GM18873 (cell line): ENCODE results near the gene SSTR4.

Source experiments
- ATAC-seq: cut with Tn5 transposase; IDR thresholded peaks from one replicate; pipeline ENCODE4 v1.9.1; 2021; ENCODE audit warnings: mild to moderate bottlenecking, moderate library complexity, moderate number of reproducible peaks; ENCODE audit not compliant: unreplicated experiment, low FRiP score

Gene SSTR4

DNA sequence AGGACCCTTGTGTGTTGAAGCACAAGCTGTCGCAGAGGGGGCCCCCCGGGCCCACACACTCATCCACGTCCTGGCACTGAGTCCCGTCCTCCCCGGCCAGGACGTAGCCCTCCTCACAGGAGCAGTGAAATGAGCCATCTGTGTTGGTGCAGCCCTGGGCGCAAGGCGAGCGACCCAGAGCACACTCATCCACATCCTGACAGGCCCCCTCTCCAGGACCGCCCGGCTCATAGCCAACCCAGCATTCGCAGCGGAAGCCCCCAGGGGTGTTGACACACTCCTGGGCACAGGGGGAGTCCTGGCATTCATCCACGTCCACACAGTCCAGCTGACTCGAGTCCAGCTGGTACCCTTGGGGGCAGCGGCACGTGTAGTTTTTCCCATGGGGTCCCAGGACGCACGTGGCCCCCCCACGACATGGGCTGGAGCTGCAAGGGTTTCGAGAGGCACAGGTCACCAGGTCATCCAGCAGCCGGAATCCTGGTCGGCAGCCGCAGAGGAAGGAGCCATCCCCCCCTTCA, 49.8 kb downstream of the SSTR4 start:
- no peak for ATAC-seq

DNA sequence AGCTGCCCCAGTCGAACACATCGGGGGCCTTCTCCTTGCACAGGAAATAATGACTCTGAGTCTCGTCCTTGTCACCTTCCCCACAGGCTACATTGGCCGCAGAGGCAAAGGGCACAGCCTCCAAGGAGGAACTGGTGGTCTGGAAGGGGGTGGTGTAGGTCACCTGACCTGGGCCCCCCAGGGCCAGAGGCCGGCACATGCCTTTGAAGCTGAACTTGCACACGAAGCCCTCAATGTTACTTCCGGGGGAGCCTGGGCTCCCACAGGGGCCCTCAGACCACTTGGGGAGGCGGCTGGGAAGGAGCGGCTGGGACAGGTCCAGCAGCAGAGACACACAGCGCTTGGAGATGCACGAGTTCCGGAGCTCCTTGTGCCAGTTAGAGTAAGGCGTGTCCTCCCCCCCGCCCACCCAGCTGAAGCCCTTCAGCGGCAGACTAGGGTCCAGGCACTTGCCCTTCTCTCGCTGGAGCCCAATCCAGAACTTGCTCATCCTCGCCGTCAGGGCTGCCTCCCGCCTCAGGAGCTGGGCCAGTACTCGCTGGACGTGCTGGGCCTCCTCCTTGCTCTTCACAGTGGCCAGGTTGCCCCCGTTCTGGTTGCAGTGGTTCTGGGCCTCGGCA, 50.4 kb downstream of the SSTR4 start:
- no peak for ATAC-seq

DNA sequence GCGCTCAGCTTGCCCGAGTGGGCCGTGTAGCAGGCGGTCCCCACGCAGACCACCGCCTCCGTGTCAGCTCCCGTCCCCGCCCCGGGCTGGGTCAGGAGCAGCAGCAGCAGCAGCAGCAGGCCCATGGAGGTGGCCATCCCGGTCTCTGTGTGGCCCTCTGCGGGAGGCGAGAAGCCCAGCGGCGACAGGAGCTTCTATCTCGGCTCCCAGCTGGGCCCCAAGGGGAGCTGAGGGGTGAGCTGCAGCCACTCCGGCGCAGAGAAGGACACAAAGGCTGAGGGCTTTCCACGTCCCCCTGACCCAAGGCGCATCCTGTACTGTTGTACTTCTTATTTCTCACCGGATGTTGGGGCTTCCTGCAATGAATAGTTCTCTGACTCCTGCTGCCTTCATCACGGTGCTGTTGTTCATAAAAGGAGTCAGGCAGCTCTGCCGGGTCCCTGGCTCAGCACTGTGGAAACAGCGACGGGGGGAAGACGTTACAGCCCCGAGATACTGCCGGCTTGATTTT, 51.0 kb downstream of the SSTR4 start, which contains the start of gene CD93:
TSS of gene CD93 (minus strand) at position 269 of the 511 bp plus-strand sequence. CDS start at position 137, 132 bp downstream.
- peak; percentile 64 for ATAC-seq

DNA sequence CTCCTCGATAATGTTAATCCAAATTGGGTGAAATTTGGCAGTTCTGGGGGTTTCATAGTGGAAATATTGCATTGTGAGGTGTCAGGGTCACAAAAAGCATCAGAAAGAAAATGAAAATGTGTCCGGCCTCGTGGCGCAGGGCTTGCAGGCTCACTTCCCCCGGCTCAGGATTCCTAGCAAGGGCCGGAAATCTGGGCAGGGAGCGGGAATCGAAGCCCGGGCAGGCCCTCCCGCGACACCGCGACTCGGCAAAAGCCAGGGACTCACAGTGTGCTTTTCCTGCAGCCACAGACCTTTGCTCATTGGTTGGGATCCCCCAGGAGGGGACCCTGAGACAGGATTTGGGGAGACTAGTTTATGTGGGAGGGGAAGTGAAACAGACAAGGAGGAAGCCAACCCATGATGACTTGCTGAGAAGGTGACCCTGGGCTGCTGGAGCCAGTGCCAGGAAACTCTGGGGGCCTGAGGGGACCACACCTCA, 51.9 kb downstream of the SSTR4 start:
- ATAC-seq, result no peak

DNA sequence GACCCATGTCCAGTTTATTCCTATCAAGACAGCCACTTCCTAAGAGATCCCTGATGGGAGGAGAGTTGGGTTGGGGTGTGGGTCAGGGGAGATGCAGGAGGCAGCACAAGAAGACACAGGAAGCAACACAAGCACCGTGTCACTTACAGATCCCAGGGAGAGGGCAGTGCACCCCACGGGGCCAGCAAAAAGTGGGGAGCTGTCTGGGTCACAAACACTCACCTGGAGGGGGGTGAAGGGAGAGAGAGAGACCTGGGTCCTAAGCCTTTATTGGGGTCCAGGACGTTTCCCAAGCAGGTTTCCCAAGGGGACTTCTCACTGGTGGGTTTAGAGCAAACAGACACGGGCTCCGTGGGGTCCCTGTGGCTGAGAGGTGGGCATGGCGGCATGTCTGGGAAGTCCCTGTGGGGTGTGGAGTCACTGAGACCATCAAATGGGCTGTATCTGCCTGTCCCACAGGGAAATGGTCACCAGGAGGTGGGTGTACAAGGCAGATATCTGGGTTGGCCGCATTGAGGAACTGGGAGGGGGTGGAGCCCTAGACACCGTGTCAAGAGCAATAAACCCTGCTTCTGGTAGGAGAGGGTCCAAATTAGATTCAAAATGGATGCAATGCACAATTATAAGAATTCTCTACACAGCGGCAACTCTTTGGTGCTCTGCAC, 52.6 kb downstream of the SSTR4 start:
- no peak for ATAC-seq
